ENCODE results near the gene DSE.

- TF ChIP-seq CTCF (IDR thresholded peaks at IDR 0.05): peak; percentile 9 to 67 (median 50)
- no peak for TF ChIP-seq POLR2A (IDR thresholded peaks at IDR 0.05)
Observed at GRCh38 chr6:116444092-116444491, 73.3 kb downstream of the DSE start.
